ENCODE measurements around the gene SH3PXD2A. TPM values are rescaled to one million over a fixed set of nuclear protein-coding genes. Genes with fewer than 3 reads are reported as not detected.

Gene SH3PXD2A
- total and polyA plus RNA-seq, 2 donors (not counting 1 experiment from before 2014, with no cell fraction given), result 3.2 to 33.5 TPM

GRCh38 chr10:103778358-103779139, 76.8 kb downstream of the SH3PXD2A start:
- TF ChIP-seq EZH2 (IDR thresholded peaks at IDR 0.05; ENCODE audit: borderline replicate concordance, insufficient read depth, low read depth, low read length, poor library complexity, severe bottlenecking) (no peak), CTCF (IDR thresholded peaks at IDR 0.05) (no peak)
- Mint-ChIP-seq H3K27me3 (peaks cover 42% of the 10 kb centered on the region), H3K27ac (no peak overlapping the region), H3K4me3 (no peak overlapping the region), H3K9me3 (ENCODE audit: insufficient read depth) (no peaks in the 10 kb centered on the region), H3K4me1 (no peaks in the 10 kb centered on the region)
- H4K20me1 ChIP-seq (ENCODE audit: control insufficient read depth, insufficient read depth, low read length, poor library complexity, severe bottlenecking), result no peaks in the 10 kb centered on the region
- no peak for ATAC-seq (ENCODE audit: low read depth)
- H3K4me1 ChIP-seq (ENCODE audit: control insufficient read depth in 2 of 2, insufficient read depth in 2 of 2, low read length in 2 of 2), result no peaks in the 10 kb centered on the region
- H3K27ac ChIP-seq (ENCODE audit: low read length in 2 of 2), result no peak overlapping the region
- peaks cover 0 to 17% (median 0%) of the 10 kb centered on the region in 4 experiments for H3K27me3 ChIP-seq (replicated peaks in 1 of 4; ENCODE audit: control extremely low read depth in 1 of 4, control insufficient read depth in 3 of 4, insufficient read depth in 4 of 4, low read length in 3 of 4)
- H3K36me3 ChIP-seq (replicated peaks in 1 of 2; ENCODE audit: control extremely low read depth in 1 of 2, control insufficient read depth in 1 of 2, extremely low read depth in 1 of 2, insufficient read depth in 2 of 2, low read length in 1 of 2), result no peaks in the 10 kb centered on the region
- H3K4me3 ChIP-seq (ENCODE audit: control extremely low read depth in 1 of 5, extremely low read depth in 1 of 5, insufficient read depth in 1 of 5, low read depth in 2 of 5, low read length in 4 of 5), result no peak overlapping the region
- no peak overlapping the region for H3K4me2 ChIP-seq (replicated peaks; ENCODE audit: low read depth, low read length, poor library complexity, severe bottlenecking)
- DNase-seq, result no peak
- no peak overlapping the region for H2AFZ ChIP-seq (ENCODE audit: insufficient read depth, low read depth, low read length, poor library complexity, severe bottlenecking)
- CTCF ChIA-PET, result interaction anchor here (1.0 kb wide), 1 partner anchor 60 kb away, joined by 4 read pairs; no protein-coding TSS in a partner anchor
- intact Hi-C loops (cut with micrococcal nuclease), result no loop called here
- WGBS (ENCODE audit: insufficient coverage), result 94% methylated on average over 10 of the region's 10 CpGs
- H3K9me3 ChIP-seq (ENCODE audit: control extremely low read depth in 1 of 3, control insufficient read depth in 2 of 3, insufficient read depth in 1 of 3, low read length in 2 of 3), result peaks cover 0 to 8% (median 0%) of the 10 kb centered on the region in 3 donors
- POLR2A ChIA-PET, result no interaction called here
- no peaks in the 10 kb centered on the region for H3K79me2 ChIP-seq (ENCODE audit: control insufficient read depth, insufficient read depth, low read length)
- H3K9ac ChIP-seq (ENCODE audit: low read length), result no peak overlapping the region

- Histone ChIP-seq H3K9ac (ENCODE audit: low read length) (no peak overlapping the region), H3K27ac (ENCODE audit: low read length in 2 of 2) (no peak overlapping the region), H3K4me3 (ENCODE audit: control extremely low read depth in 1 of 5, extremely low read depth in 1 of 5, insufficient read depth in 1 of 5, low read depth in 2 of 5, low read length in 4 of 5) (no peak overlapping the region), H3K79me2 (ENCODE audit: control insufficient read depth, insufficient read depth, low read length) (no peaks in the 10 kb centered on the region), H3K36me3 (replicated peaks in 1 of 2; ENCODE audit: control extremely low read depth in 1 of 2, control insufficient read depth in 1 of 2, extremely low read depth in 1 of 2, insufficient read depth in 2 of 2, low read length in 1 of 2) (no peaks in the 10 kb centered on the region), H3K9me3 (ENCODE audit: control extremely low read depth in 1 of 3, control insufficient read depth in 2 of 3, insufficient read depth in 1 of 3, low read length in 2 of 3) (peaks cover 0 to 8% (median 0%) of the 10 kb centered on the region in 3 donors), H2AFZ (ENCODE audit: insufficient read depth, low read depth, low read length, poor library complexity, severe bottlenecking) (no peak overlapping the region), H3K27me3 (replicated peaks in 1 of 4; ENCODE audit: control extremely low read depth in 1 of 4, control insufficient read depth in 3 of 4, insufficient read depth in 4 of 4, low read length in 3 of 4) (peaks cover 0 to 12% (median 0%) of the 10 kb centered on the region in 4 experiments), H4K20me1 (ENCODE audit: control insufficient read depth, insufficient read depth, low read length, poor library complexity, severe bottlenecking) (no peaks in the 10 kb centered on the region), H3K4me2 (replicated peaks; ENCODE audit: low read depth, low read length, poor library complexity, severe bottlenecking) (no peak overlapping the region), H3K4me1 (ENCODE audit: control insufficient read depth in 2 of 2, insufficient read depth in 2 of 2, low read length in 2 of 2) (peaks cover 6 to 11% of the 10 kb centered on the region in 2 donors)
- H3K27me3 Mint-ChIP-seq, result peaks cover 27% of the 10 kb centered on the region
- ATAC-seq (ENCODE audit: low read depth), result no peak
- intact Hi-C loops (cut with micrococcal nuclease), result no loop called here
- H3K4me3 Mint-ChIP-seq, result no peak overlapping the region
- H3K4me1 Mint-ChIP-seq, result peaks cover 7% of the 10 kb centered on the region
- 77% methylated on average over 10 of the region's 12 CpGs for WGBS (ENCODE audit: insufficient coverage)
- POLR2A ChIA-PET, result no interaction called here
- no peaks in the 10 kb centered on the region for H3K9me3 Mint-ChIP-seq (ENCODE audit: insufficient read depth)
- DNase-seq, result no peak
- TF ChIP-seq CTCF (IDR thresholded peaks at IDR 0.05), result no peak
- TF ChIP-seq EZH2 (IDR thresholded peaks at IDR 0.05; ENCODE audit: borderline replicate concordance, insufficient read depth, low read depth, low read length, poor library complexity, severe bottlenecking), result no peak
- no peak overlapping the region for H3K27ac Mint-ChIP-seq
- CTCF ChIA-PET, result no interaction called here
Measured at GRCh38 chr10:103776878-103777591, 78.3 kb downstream of the SH3PXD2A start.
